Gastroesophageal sphincter (tissue), 4 donors: ENCODE measurements around the gene LGALS16. TPM values are rescaled to one million over a fixed set of nuclear protein-coding genes. Genes with fewer than 3 reads are reported as not detected.
A peak's percentile ranks its signal among the peaks of the same experiment; 100 is the strongest.
"Not testable (repeated sequence)": the region's sequence is repeated elsewhere in the genome, so short reads cannot be mapped to it uniquely, and the experiment has no call there.

ENCODE experiments used
- ATAC-seq: fragments of 150-250 bp; one replicate; pipeline ENCODE4 v1.9.1; 2016; ENCODE audit warnings: mild to moderate bottlenecking, moderate library complexity
- H3K27ac ChIP-seq, 4 donors: fragments of 200-600 bp; sonication (generic) in 3 of 4; 1 replicate in 3 of 4; 2 replicates in 1 of 4; pipeline ENCODE4 v1.5.1; 2016 to 2019
- H3K27me3 ChIP-seq: fragments of 200-600 bp; sonication (generic); one replicate; pipeline ENCODE4 v1.5.1; 2019
- H3K36me3 ChIP-seq, 2 donors: fragments of 200-600 bp; sonication (generic); one replicate each; pipeline ENCODE4 v1.5.1; 2019; ENCODE audit warnings: control low read depth in 1 of 2
- H3K4me1 ChIP-seq, 3 donors: fragments of 200-600 bp; sonication (generic); 1 replicate in 2 of 3; 2 replicates in 1 of 3; pipeline ENCODE4 v1.5.1; 2016 to 2019; ENCODE audit warnings: control low read depth in 2 of 3
- H3K4me3 ChIP-seq, 2 donors: fragments of 200-600 bp; sonication (generic); one replicate each; pipeline ENCODE4 v1.5.1; 2019; ENCODE audit warnings: mild to moderate bottlenecking in 1 of 2, moderate library complexity in 1 of 2
- H3K9me3 ChIP-seq, 3 donors: fragments of 200-600 bp; sonication (generic); one replicate each; pipeline ENCODE4 v1.5.1; 2017 to 2019; ENCODE audit warnings: control low read depth in 2 of 3
- CTCF ChIP-seq, 4 experiments: fragments of 200-600 bp in 2 of 4; fragments of 450-650 bp in 2 of 4; sonication (generic) in 1 of 4; IDR thresholded peaks; one replicate each; pipeline ENCODE4 v1.5.1; 2017 to 2019; ENCODE audit warnings: antibody characterized with exemption in 4 of 4, mild to moderate bottlenecking in 2 of 4, moderate library complexity in 2 of 4
- EP300 ChIP-seq: sonication (generic); formaldehyde crosslinking; IDR thresholded peaks from one replicate; pipeline ENCODE4 v1.6.1; 2017; ENCODE audit warnings: antibody characterized with exemption, mild to moderate bottlenecking
- POLR2A ChIP-seq, 2 donors: fragments of 450-650 bp; IDR thresholded peaks; one replicate each; pipeline ENCODE4 v1.6.1; 2017; ENCODE audit warnings: antibody characterized with exemption in 2 of 2, mild to moderate bottlenecking in 2 of 2, moderate library complexity in 1 of 2
- POLR2AphosphoS5 ChIP-seq: sonication (generic); formaldehyde crosslinking; IDR thresholded peaks from one replicate; pipeline ENCODE4 v1.6.1; 2017; ENCODE audit warnings: antibody characterized with exemption
- WGBS, 2 donors: methylation state at CpG; one replicate each; pipeline ENCODE4 v1.1.5; 2018; ENCODE audit warnings: low coverage in 1 of 2; 5-methylcytosine and 5-hydroxymethylcytosine counted together
- total RNA-seq, 4 donors: library from RNA; depleted of rRNA; stranded (reverse); fragments of >200 nt; gene quantifications; one replicate each; pipeline ENCODE4 v1.1.0, GENCODE V29; 2016

The LGALS16 gene
- total RNA-seq, 4 donors from 2014 or later = not detected

DNA sequence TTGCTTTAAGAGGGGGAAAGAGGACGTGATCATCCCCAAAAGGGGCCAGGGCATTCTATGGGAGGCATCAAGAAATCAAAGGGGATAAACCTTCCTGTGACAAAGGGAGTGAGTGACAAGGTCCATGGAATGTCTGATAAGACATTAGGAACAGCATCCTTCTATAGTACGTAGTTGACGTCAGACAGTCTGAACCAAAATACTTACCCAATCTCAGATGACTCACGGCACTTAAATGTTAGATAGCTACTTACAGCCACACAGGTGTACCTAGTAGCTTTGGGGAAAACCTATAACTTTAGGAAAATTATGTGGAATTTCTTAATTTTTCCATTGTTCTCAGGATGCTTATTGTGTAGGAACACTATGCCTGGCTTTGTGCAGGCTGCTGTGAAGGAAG is 4.9 kb downstream of the LGALS16 start:
- H3K27ac ChIP-seq = no peak overlapping the region
- H3K27me3 ChIP-seq = peaks cover 12% of the 10 kb centered on the region
- H3K9me3 ChIP-seq = no peaks in the 10 kb centered on the region
- no peak for TF ChIP-seq CTCF (IDR thresholded peaks at IDR 0.05)
- TF ChIP-seq EP300 = no peak
- TF ChIP-seq POLR2A (IDR thresholded peaks at IDR 0.05) = no peak
- no peak for TF ChIP-seq POLR2AphosphoS5
- no peak overlapping the region for H3K4me3 ChIP-seq
- no peak for ATAC-seq
- WGBS, 2 donors = 65 to 73% methylated on average over 3 of the region's 4 CpGs
- no peaks in the 10 kb centered on the region for H3K4me1 ChIP-seq
- no peaks in the 10 kb centered on the region for H3K36me3 ChIP-seq

- Histone ChIP-seq H3K27me3 (peaks cover 17% of the 10 kb centered on the region), H3K9me3 (no peaks in the 10 kb centered on the region), H3K36me3 (no peaks in the 10 kb centered on the region), H3K4me3 (no peak overlapping the region), H3K27ac (no peak overlapping the region), H3K4me1 (no peaks in the 10 kb centered on the region)
- no peak for TF ChIP-seq POLR2AphosphoS5
- TF ChIP-seq CTCF (IDR thresholded peaks at IDR 0.05) = no peak
- no peak for TF ChIP-seq POLR2A (IDR thresholded peaks at IDR 0.05)
- no peak for TF ChIP-seq EP300
- ATAC-seq = no peak
These were observed 5.9 kb downstream of the LGALS16 start for GRCh38 chr19:39661565-39661964.

GRCh38 chr19:39669860-39670259 is 14.1 kb downstream of the LGALS16 start:
- H3K4me1 ChIP-seq, H3K9me3 ChIP-seq, H3K27ac ChIP-seq, H3K36me3 ChIP-seq, ATAC-seq, H3K4me3 ChIP-seq: not testable (repeated sequence)
- peaks cover 36% of the 10 kb centered on the region for H3K27me3 ChIP-seq
- WGBS, 2 donors = 63 to 80% methylated on average over 2 of the region's 3 CpGs

- Histone ChIP-seq H3K27ac (no peak overlapping the region), H3K4me3 (no peak overlapping the region), H3K4me1 (no peaks in the 10 kb centered on the region), H3K36me3 (no peaks in the 10 kb centered on the region), H3K9me3 (no peaks in the 10 kb centered on the region), H3K27me3 (peaks cover 31% of the 10 kb centered on the region)
- TF ChIP-seq EP300 (no peak), CTCF (IDR thresholded peaks at IDR 0.05) (no peak), POLR2A (IDR thresholded peaks at IDR 0.05) (no peak), POLR2AphosphoS5 (no peak)
- WGBS, 2 donors = 30 to 32% methylated on average over 4 of the region's 4 CpGs
- no peak for ATAC-seq
These were observed 15.3 kb downstream of the LGALS16 start for GRCh38 chr19:39670998-39671397.

DNA sequence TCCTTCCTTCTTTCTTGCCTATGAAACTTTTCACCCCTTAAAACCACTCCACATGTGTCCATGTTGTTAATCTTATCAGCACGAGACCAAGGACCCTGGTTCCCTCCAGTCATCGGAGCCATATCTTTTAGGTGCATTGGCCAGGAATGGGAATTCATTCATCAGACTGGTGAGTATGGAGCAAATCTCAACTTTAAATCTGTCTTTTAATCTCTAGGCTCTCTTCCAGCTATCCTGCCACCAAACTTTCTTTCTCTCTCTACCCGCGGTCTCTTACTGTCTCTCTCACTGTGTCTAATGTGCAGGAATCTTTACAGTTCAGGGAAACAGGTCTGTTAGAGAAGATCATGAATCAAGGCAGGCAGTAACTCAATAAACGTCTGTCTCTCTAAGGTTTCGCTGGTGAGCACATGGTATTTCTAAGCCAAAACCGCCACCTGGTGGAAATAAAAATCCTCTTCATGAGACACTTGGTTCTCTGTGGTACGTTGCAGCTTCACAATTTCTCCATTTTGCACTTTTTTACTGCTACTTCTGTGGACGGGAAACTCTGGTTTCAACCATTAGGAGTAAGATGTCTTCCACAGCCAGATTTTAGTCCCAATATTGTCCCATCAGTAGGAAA is 16.1 kb downstream of the LGALS16 start:
- no peak for TF ChIP-seq POLR2AphosphoS5
- peak; percentile 9 to 48 (median 36) for TF ChIP-seq CTCF (IDR thresholded peaks at IDR 0.05)
- Histone ChIP-seq H3K9me3 (no peaks in the 10 kb centered on the region), H3K4me3 (no peak overlapping the region), H3K4me1 (no peaks in the 10 kb centered on the region), H3K27me3 (peaks cover 27% of the 10 kb centered on the region), H3K27ac (no peak overlapping the region), H3K36me3 (no peaks in the 10 kb centered on the region)
- 9 to 18% methylated on average over 9 of the region's 9 CpGs for WGBS, 2 donors
- ATAC-seq = no peak
